H9 (cell line): ENCODE data around the gene ADGRG1. TPM values are rescaled to one million over a fixed set of nuclear protein-coding genes. Genes with fewer than 3 reads are reported as not detected.

ENCODE experiments used
- DNase-seq: peaks from one replicate; pipeline ENCODE4 v3.0.0-alpha.2; 2017
- H2AFZ ChIP-seq: one replicate; pipeline ENCODE4 v1.6.1; 2013; ENCODE audit warnings: mild to moderate bottlenecking, low read length, control low read depth, moderate library complexity
- H2AK5ac ChIP-seq: 2 replicates; pipeline ENCODE4 v1.6.1; 2013; ENCODE audit warnings: low read length, control low read depth, mixed read lengths; ENCODE audit not compliant: insufficient read length
- H2BK120ac ChIP-seq: one replicate; pipeline ENCODE4 v1.6.1; 2013; ENCODE audit warnings: low read depth, mild to moderate bottlenecking, low read length, control low read depth, inconsistent platforms; ENCODE audit not compliant: poor library complexity, severe bottlenecking
- H2BK12ac ChIP-seq: 2 replicates; pipeline ENCODE4 v1.6.1; 2013; ENCODE audit warnings: low read length, control low read depth, mixed read lengths, low read depth; ENCODE audit not compliant: insufficient read length
- H2BK15ac ChIP-seq: 2 replicates; pipeline ENCODE4 v1.6.1; 2013; ENCODE audit warnings: low read depth, low read length, control low read depth
- H2BK20ac ChIP-seq: one replicate; pipeline ENCODE4 v1.6.1; 2013; ENCODE audit warnings: low read depth, mild to moderate bottlenecking, low read length, control low read depth, inconsistent platforms; ENCODE audit not compliant: poor library complexity, severe bottlenecking
- H2BK5ac ChIP-seq: 2 replicates; pipeline ENCODE4 v1.6.1; 2013; ENCODE audit warnings: low read length, control low read depth, mixed read lengths; ENCODE audit not compliant: insufficient read length
- H3K14ac ChIP-seq: 2 replicates; pipeline ENCODE4 v1.6.1; 2013; ENCODE audit warnings: low read length, control low read depth; ENCODE audit not compliant: insufficient read depth
- H3K18ac ChIP-seq: 2 replicates; pipeline ENCODE4 v1.6.1; 2013; ENCODE audit warnings: low read depth, mild to moderate bottlenecking, mixed read lengths, low read length, control low read depth; ENCODE audit not compliant: insufficient read length
- H3K23ac ChIP-seq: 2 replicates; pipeline ENCODE4 v1.6.1; 2013; ENCODE audit warnings: low read length, control low read depth, mixed read lengths, low read depth; ENCODE audit not compliant: insufficient read length
- H3K23me2 ChIP-seq: 2 replicates; pipeline ENCODE4 v1.6.1; 2013; ENCODE audit warnings: low read depth, mild to moderate bottlenecking, mixed read lengths, low read length, control low read depth; ENCODE audit not compliant: insufficient read length, poor library complexity, severe bottlenecking
- H3K27ac ChIP-seq: 2 replicates; pipeline ENCODE4 v1.5.1; 2013; ENCODE audit warnings: low read length, control low read depth, mixed read lengths, low read depth; ENCODE audit not compliant: insufficient read length
- H3K27me3 ChIP-seq: 2 replicates; pipeline ENCODE4 v1.6.1; 2013; ENCODE audit warnings: low read length, control low read depth, inconsistent platforms; ENCODE audit not compliant: insufficient read depth
- H3K4ac ChIP-seq: 2 replicates; pipeline ENCODE4 v1.6.1; 2013; ENCODE audit warnings: low read depth, mild to moderate bottlenecking, control low read depth, inconsistent platforms, low read length, moderate library complexity
- H3K4me1 ChIP-seq: 2 replicates; pipeline ENCODE4 v1.6.1; 2013; ENCODE audit warnings: low read length, control low read depth, inconsistent platforms; ENCODE audit not compliant: insufficient read depth
- H3K4me2 ChIP-seq: 2 replicates; pipeline ENCODE4 v1.6.1; 2013; ENCODE audit warnings: low read length, control low read depth, mixed read lengths; ENCODE audit not compliant: insufficient read length, insufficient read depth
- H3K56ac ChIP-seq: 2 replicates; pipeline ENCODE4 v1.6.1; 2013; ENCODE audit warnings: low read depth, mild to moderate bottlenecking, mixed read lengths, low read length, control low read depth; ENCODE audit not compliant: insufficient read length
- H3K79me1 ChIP-seq: 2 replicates; pipeline ENCODE4 v1.6.1; 2013; ENCODE audit warnings: low read depth, mild to moderate bottlenecking, moderate library complexity, low read length, control low read depth, inconsistent platforms; ENCODE audit not compliant: insufficient read depth, poor library complexity, severe bottlenecking
- H3K79me2 ChIP-seq: 2 replicates; pipeline ENCODE4 v1.6.1; 2013; ENCODE audit warnings: low read length, control low read depth, inconsistent platforms; ENCODE audit not compliant: insufficient read depth
- H3K9ac ChIP-seq: 2 replicates; pipeline ENCODE4 v1.6.1; 2013; ENCODE audit warnings: low read length, control low read depth, mixed read lengths; ENCODE audit not compliant: insufficient read length; ENCODE audit errors: extremely low read depth
- H3K9me3 ChIP-seq: one replicate; pipeline ENCODE4 v1.6.1; 2013; ENCODE audit warnings: low read depth, low read length, inconsistent platforms; ENCODE audit not compliant: control insufficient read depth
- H3T11ph ChIP-seq: one replicate; pipeline ENCODE4 v1.6.1; 2013; ENCODE audit warnings: mild to moderate bottlenecking, low read length, control low read depth, inconsistent platforms
- H4K20me1 ChIP-seq: one replicate; pipeline ENCODE4 v1.6.1; 2013; ENCODE audit not compliant: control insufficient read depth, insufficient read length, insufficient read depth
- H4K5ac ChIP-seq: 2 replicates; pipeline ENCODE4 v1.6.1; 2013; ENCODE audit warnings: low read depth, mild to moderate bottlenecking, mixed read lengths, low read length, control low read depth; ENCODE audit not compliant: insufficient read length
- H4K8ac ChIP-seq: replicated peaks from 2 replicates; pipeline ENCODE4 v1.6.1; 2013; ENCODE audit warnings: low read length, control low read depth, mixed read lengths, low read depth; ENCODE audit not compliant: insufficient read length
- H4K91ac ChIP-seq: 2 replicates; pipeline ENCODE4 v1.6.1; 2013; ENCODE audit warnings: low read depth, mild to moderate bottlenecking, moderate library complexity, mixed read lengths, low read length, control low read depth; ENCODE audit not compliant: insufficient read length
- H3K27ac Mint-ChIP-seq, 3 experiments: 2 replicates in 2 of 3; 3 replicates in 1 of 3; pipeline ENCODE4 v1.8.0; 2020 to 2021; ENCODE audit warnings: mixed read lengths in 3 of 3, mild to moderate bottlenecking in 1 of 3, moderate library complexity in 1 of 3
- H3K27me3 Mint-ChIP-seq: 2 replicates; pipeline ENCODE4 v1.8.0; 2021; ENCODE audit warnings: low read depth, mild to moderate bottlenecking, moderate library complexity, mixed read lengths
- H3K36me3 Mint-ChIP-seq, 3 experiments: 2 replicates in 2 of 3; 3 replicates in 1 of 3; pipeline ENCODE4 v1.8.0; 2020 to 2021; ENCODE audit warnings: low read depth in 3 of 3, mixed read lengths in 3 of 3; ENCODE audit not compliant: insufficient read depth in 1 of 3
- H3K4me1 Mint-ChIP-seq, 2 experiments: 2 replicates each; pipeline ENCODE4 v1.8.0; 2020; ENCODE audit warnings: mixed read lengths in 2 of 2
- H3K4me3 Mint-ChIP-seq, 2 experiments: 2 replicates in 1 of 2; 3 replicates in 1 of 2; pipeline ENCODE4 v1.8.0; 2020 to 2021; ENCODE audit warnings: mild to moderate bottlenecking in 2 of 2, mixed read lengths in 2 of 2, moderate library complexity in 1 of 2
- H3K9me3 Mint-ChIP-seq, 2 experiments: 2 replicates in 1 of 2; 3 replicates in 1 of 2; pipeline ENCODE4 v1.8.0; 2020; ENCODE audit warnings: mild to moderate bottlenecking in 2 of 2, mixed read lengths in 2 of 2, moderate library complexity in 1 of 2
- CTCF ChIP-seq: fragments of 200-600 bp; sonication (generic); conservative IDR thresholded peaks from 3 replicates; pipeline ENCODE4 v1.8.0; 2021; ENCODE audit warnings: antibody characterized with exemption, mild to moderate bottlenecking
- WGBS: extraction: QIAGEN DNeasy Blood & Tissue Kit; methylation state at CpG from one replicate; pipeline ENCODE4 v1.1.7; 2013; ENCODE audit warnings: missing lambda C conversion rate, low lambda C conversion rate, mixed read lengths; ENCODE audit not compliant: insufficient read length; ENCODE audit errors: extremely low coverage; 5-methylcytosine and 5-hydroxymethylcytosine counted together
- total RNA-seq: library from RNA; stranded (reverse); gene quantifications from 2 replicates; pipeline ENCODE4 v1.2.1, GENCODE V29; 2021

ADGRG1 gene
- total RNA-seq, 1 experiment from 2014 or later: 1.1 TPM

DNA sequence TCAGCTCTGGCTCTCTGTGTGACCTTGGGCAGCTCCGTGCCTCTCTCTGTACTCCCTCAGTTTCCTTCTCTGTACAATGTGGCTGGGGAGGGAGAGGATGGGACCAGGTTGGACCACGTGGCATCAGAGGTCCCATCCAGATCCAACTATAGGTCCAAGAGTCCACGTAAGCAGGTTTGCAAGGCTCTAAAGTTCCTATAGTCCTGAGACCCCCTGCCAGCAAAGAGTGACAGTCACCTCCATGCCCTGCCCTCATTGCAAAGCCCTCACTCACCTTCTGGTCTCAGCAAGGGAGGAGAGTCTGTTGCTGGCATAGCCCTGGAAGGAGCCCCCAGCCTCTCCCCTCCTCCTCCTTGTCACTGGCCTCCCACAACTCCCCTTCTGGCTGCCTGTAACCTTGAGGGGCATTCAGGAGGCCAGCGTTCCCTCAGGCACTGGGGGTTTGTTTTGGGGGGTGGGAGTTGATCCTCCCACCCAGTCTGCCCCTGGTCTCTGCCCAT is 60.1 kb downstream of the ADGRG1 start:
- H3K14ac ChIP-seq: no peak overlapping the region
- no peak overlapping the region for H3K23ac ChIP-seq
- Mint-ChIP-seq H3K4me3 (no peak overlapping the region), H3K27me3 (peaks cover 6% of the 10 kb centered on the region), H3K4me1 (peaks cover 3 to 17% of the 10 kb centered on the region in 2 experiments; a peak in 3 of 4 replicates), H3K9me3 (no peaks in the 10 kb centered on the region), H3K27ac (peak overlapping the region in 1 of 3 experiments; percentile 30; a peak in 1 of 7 replicates), H3K36me3 (no peaks in the 10 kb centered on the region)
- no peak overlapping the region for H2AK5ac ChIP-seq
- H2BK20ac ChIP-seq: no peak overlapping the region
- no peak overlapping the region for H3K4me2 ChIP-seq
- no peaks in the 10 kb centered on the region for H3K27me3 ChIP-seq
- H3K56ac ChIP-seq: no peak overlapping the region
- H3K79me1 ChIP-seq: no peaks in the 10 kb centered on the region
- H3K27ac ChIP-seq: no peak overlapping the region
- no peak for TF ChIP-seq CTCF
- no peak overlapping the region for H3K4ac ChIP-seq
- H2BK12ac ChIP-seq: no peak overlapping the region
- H3K9ac ChIP-seq: no peak overlapping the region
- H4K91ac ChIP-seq: no peak overlapping the region
- no peak overlapping the region for H2BK15ac ChIP-seq
- no peaks in the 10 kb centered on the region for H3K9me3 ChIP-seq
- no peak overlapping the region for H3T11ph ChIP-seq
- H4K5ac ChIP-seq: no peak overlapping the region
- no CpG with 5 or more reads among the region's 4 CpGs for WGBS
- no peak overlapping the region for H4K8ac ChIP-seq
- H3K23me2 ChIP-seq: no peaks in the 10 kb centered on the region
- no peak for DNase-seq
- no peaks in the 10 kb centered on the region for H4K20me1 ChIP-seq
- H2BK120ac ChIP-seq: no peak overlapping the region
- H3K79me2 ChIP-seq: no peaks in the 10 kb centered on the region
- no peak overlapping the region for H2AFZ ChIP-seq
- no peaks in the 10 kb centered on the region for H3K4me1 ChIP-seq
- H2BK5ac ChIP-seq: no peak overlapping the region
- H3K18ac ChIP-seq: no peak overlapping the region
